Neural cell (in vitro differentiated cells): ENCODE data around the gene NAT9. TPM values are rescaled to one million over a fixed set of nuclear protein-coding genes. Genes with fewer than 3 reads are reported as not detected.

Experiments
- H2AFZ ChIP-seq: fragments of 200-600, 300-800 bp; sonication (generic), shearing (Covaris generic); 2 replicates; pipeline ENCODE4 v1.6.0; 2014; ENCODE audit warnings: low read depth, mild to moderate bottlenecking, antibody characterized with exemption, low read length, moderate library complexity
- H3F3A ChIP-seq: fragments of 200-600 bp; shearing (Covaris generic); 2 replicates; pipeline ENCODE4 v1.6.1; 2016; ENCODE audit warnings: mild to moderate bottlenecking, moderate library complexity, mixed read lengths, antibody characterized with exemption, low read length; ENCODE audit not compliant: insufficient read depth, poor library complexity, severe bottlenecking
- H3K27ac ChIP-seq: fragments of 200-600, 300-800 bp; sonication (generic), shearing (Covaris generic); 2 replicates; pipeline ENCODE4 v1.5.1; 2014; ENCODE audit warnings: mild to moderate bottlenecking, low read length, moderate library complexity
- H3K27me3 ChIP-seq: fragments of 300-800, 200-600 bp; sonication (generic), shearing (Covaris generic); 2 replicates; pipeline ENCODE4 v1.6.0; 2014; ENCODE audit warnings: mild to moderate bottlenecking, low read depth, low read length, moderate library complexity; ENCODE audit not compliant: insufficient read depth
- H3K36me3 ChIP-seq: fragments of 300-800, 200-600 bp; sonication (generic), shearing (Covaris generic); 2 replicates; pipeline ENCODE4 v1.5.1; 2014; ENCODE audit warnings: mild to moderate bottlenecking, antibody characterized with exemption, low read length, moderate library complexity; ENCODE audit not compliant: insufficient read depth
- H3K4me2 ChIP-seq: fragments of 300-800, 200-600 bp; sonication (generic), shearing (Covaris generic); 2 replicates; pipeline ENCODE4 v1.6.0; 2014; ENCODE audit warnings: mild to moderate bottlenecking, low read length
- H3K4me3 ChIP-seq: fragments of 300-800, 200-600 bp; sonication (generic), shearing (Covaris generic); 2 replicates; pipeline ENCODE4 v1.5.1; 2014; ENCODE audit warnings: mild to moderate bottlenecking, low read length, moderate library complexity
- H3K79me2 ChIP-seq: fragments of 200-600 bp; shearing (Covaris generic); replicated peaks from 2 replicates; pipeline ENCODE4 v1.6.0; 2014; ENCODE audit warnings: mild to moderate bottlenecking, low read length, moderate library complexity; ENCODE audit not compliant: insufficient read depth
- H3K9ac ChIP-seq: fragments of 300-800, 200-600 bp; sonication (generic), shearing (Covaris generic); 2 replicates; pipeline ENCODE4 v1.6.1; 2016; ENCODE audit warnings: mild to moderate bottlenecking, low read length, mixed read lengths
- H3K9me2 ChIP-seq: fragments of 200-600 bp; shearing (Covaris generic); 2 replicates; pipeline ENCODE4 v1.6.1; 2016; ENCODE audit warnings: mild to moderate bottlenecking, low read length, mixed read lengths; ENCODE audit not compliant: insufficient read depth
- H3K9me3 ChIP-seq: fragments of 200-600, 300-800 bp; sonication (generic), shearing (Covaris generic); 2 replicates; pipeline ENCODE4 v1.6.1; 2016; ENCODE audit warnings: mild to moderate bottlenecking, mixed run types, low read length, moderate library complexity, mixed read lengths
- H4K20me1 ChIP-seq: fragments of 200-600 bp; shearing (Covaris generic); 2 replicates; pipeline ENCODE4 v1.6.1; 2016; ENCODE audit warnings: mild to moderate bottlenecking, mixed run types; ENCODE audit not compliant: insufficient read depth
- CTCF ChIP-seq: fragments of 450-650 bp; IDR thresholded peaks from 2 replicates; pipeline ENCODE4 v1.5.1; 2014; ENCODE audit warnings: antibody characterized with exemption, mild to moderate bottlenecking, moderate library complexity; ENCODE audit not compliant: poor library complexity, severe bottlenecking
- EP300 ChIP-seq: fragments of 450-650 bp; conservative IDR thresholded peaks from 2 replicates; pipeline ENCODE4 v1.6.1; 2014; ENCODE audit warnings: antibody characterized with exemption, mild to moderate bottlenecking, moderate library complexity; ENCODE audit not compliant: poor library complexity, severe bottlenecking
- EZH2 ChIP-seq: fragments of 200-600, 300-800 bp; shearing (Covaris generic), sonication (generic); IDR thresholded peaks from 2 replicates; pipeline ENCODE4 v1.6.1; 2014; ENCODE audit warnings: antibody characterized with exemption, low read length, borderline replicate concordance, mild to moderate bottlenecking; ENCODE audit not compliant: insufficient read depth, poor library complexity, severe bottlenecking
- MXI1 ChIP-seq: fragments of 450-650 bp; conservative IDR thresholded peaks from 2 replicates; pipeline ENCODE4 v1.6.1; 2014; ENCODE audit warnings: antibody characterized with exemption, mild to moderate bottlenecking; ENCODE audit not compliant: poor library complexity, severe bottlenecking
- POLR2AphosphoS5 ChIP-seq: IDR thresholded peaks from 2 replicates; pipeline ENCODE4 v1.6.1; 2012
- RAD21 ChIP-seq: fragments of 450-650 bp; conservative IDR thresholded peaks from 2 replicates; pipeline ENCODE4 v1.6.1; 2014; ENCODE audit warnings: antibody characterized with exemption, mild to moderate bottlenecking, moderate library complexity
- REST ChIP-seq: IDR thresholded peaks from 2 replicates; pipeline ENCODE4 v1.6.1; 2012; ENCODE audit warnings: borderline replicate concordance
- SMC3 ChIP-seq: fragments of 450-650 bp; conservative IDR thresholded peaks from 2 replicates; pipeline ENCODE4 v1.6.1; 2014; ENCODE audit warnings: antibody characterized with exemption, mild to moderate bottlenecking, moderate library complexity; ENCODE audit not compliant: poor library complexity
- TAF1 ChIP-seq: IDR thresholded peaks from 2 replicates; pipeline ENCODE4 v1.6.1; 2012; ENCODE audit warnings: low read depth
- polyA plus RNA-seq: library from polyadenylated mRNA; depleted of rRNA; stranded (reverse); fragments of >200 nt; gene quantifications from 2 replicates; pipeline ENCODE4 v1.2.3, GENCODE V29; 2014

NAT9 gene
- polyA plus RNA-seq, 1 donor from 2014 or later = 243 TPM

- no peak for TF ChIP-seq TAF1
Measured at GRCh38 chr17:74806334-74806733, 30.2 kb upstream of the NAT9 start (continued).

GRCh38 chr17:74805591-74805991 is 29.4 kb upstream of the NAT9 start:
- Histone ChIP-seq H3F3A (no peaks in the 10 kb centered on the region), H3K4me2 (no peak overlapping the region), H2AFZ (no peak overlapping the region), H3K9ac (no peak overlapping the region), H3K36me3 (no peaks in the 10 kb centered on the region), H3K79me2 (no peaks in the 10 kb centered on the region), H3K27ac (no peak overlapping the region), H4K20me1 (no peaks in the 10 kb centered on the region), H3K9me3 (no peaks in the 10 kb centered on the region), H3K27me3 (no peaks in the 10 kb centered on the region), H3K9me2 (no peaks in the 10 kb centered on the region), H3K4me3 (no peak overlapping the region)
- TF ChIP-seq REST = no peak
- TF ChIP-seq EP300 = no peak
- TF ChIP-seq CTCF = no peak
- no peak for TF ChIP-seq SMC3
- no peak for TF ChIP-seq MXI1
- no peak for TF ChIP-seq RAD21
- TF ChIP-seq EZH2 = no peak
- no peak for TF ChIP-seq POLR2AphosphoS5
- TF ChIP-seq TAF1 = no peak

GRCh38 chr17:74804683-74805082 is 28.5 kb upstream of the NAT9 start:
- H2AFZ ChIP-seq = no peak overlapping the region
- H3K9me3 ChIP-seq = no peaks in the 10 kb centered on the region
- no peaks in the 10 kb centered on the region for H3F3A ChIP-seq
- H3K4me3 ChIP-seq = no peak overlapping the region
- no peaks in the 10 kb centered on the region for H3K9me2 ChIP-seq
- H3K79me2 ChIP-seq = no peaks in the 10 kb centered on the region
- H3K27me3 ChIP-seq = no peaks in the 10 kb centered on the region
- TF ChIP-seq REST (no peak), EZH2 (no peak), POLR2AphosphoS5 (no peak), SMC3 (no peak), MXI1 (no peak), EP300 (no peak), TAF1 (no peak), RAD21 (no peak), CTCF (no peak)
- no peaks in the 10 kb centered on the region for H4K20me1 ChIP-seq
- H3K36me3 ChIP-seq = no peaks in the 10 kb centered on the region
- no peak overlapping the region for H3K27ac ChIP-seq
- H3K9ac ChIP-seq = no peak overlapping the region
- H3K4me2 ChIP-seq = no peak overlapping the region
